Measurements from ENCODE around the gene IL1R1.
A peak's percentile ranks its signal among the peaks of the same experiment; 100 is the strongest.

Gene IL1R1

DNA sequence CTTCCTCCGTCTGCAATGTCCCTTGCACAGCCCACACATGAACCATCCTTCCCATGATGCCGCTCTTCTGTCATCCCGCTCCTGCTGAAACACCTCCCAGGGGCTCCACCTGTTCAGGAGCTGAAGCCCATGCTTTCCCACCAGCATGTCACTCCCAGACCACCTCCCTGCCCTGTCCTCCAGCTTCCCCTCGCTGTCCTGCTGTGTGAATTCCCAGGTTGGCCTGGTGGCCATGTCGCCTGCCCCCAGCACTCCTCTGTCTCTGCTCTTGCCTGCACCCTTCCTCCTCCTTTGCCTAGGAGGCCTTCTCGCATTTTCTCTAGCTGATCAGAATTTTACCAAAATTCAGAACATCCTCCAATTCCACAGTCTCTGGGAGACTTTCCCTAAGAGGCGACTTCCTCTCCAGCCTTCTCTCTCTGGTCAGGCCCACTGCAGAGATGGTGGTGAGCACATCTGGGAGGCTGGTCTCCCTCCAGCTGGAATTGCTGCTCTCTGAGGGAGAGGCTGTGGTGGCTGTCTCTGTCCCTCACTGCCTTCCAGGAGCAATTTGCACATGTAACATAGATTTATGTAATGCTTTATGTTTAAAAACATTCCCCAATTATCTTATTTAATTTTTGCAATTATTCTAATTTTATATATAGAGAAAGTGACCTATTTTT lies 35.4 kb downstream of the IL1R1 start:
- DNase-seq, result no peak

DNA sequence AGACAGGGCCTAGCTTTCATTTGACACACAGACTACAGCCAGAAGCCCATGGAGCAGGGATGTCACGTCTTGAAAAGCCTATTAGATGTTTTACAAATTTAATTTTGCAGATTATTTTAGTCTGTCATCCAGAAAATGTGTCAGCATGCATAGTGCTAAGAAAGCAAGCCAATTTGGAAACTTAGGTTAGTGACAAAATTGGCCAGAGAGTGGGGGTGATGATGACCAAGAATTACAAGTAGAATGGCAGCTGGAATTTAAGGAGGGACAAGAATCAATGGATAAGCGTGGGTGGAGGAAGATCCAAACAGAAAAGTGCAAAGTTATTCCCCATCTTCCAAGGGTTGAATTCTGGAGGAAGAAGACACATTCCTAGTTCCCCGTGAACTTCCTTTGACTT lies 36.5 kb downstream of the IL1R1 start:
- DNase-seq, result no peak

DNA sequence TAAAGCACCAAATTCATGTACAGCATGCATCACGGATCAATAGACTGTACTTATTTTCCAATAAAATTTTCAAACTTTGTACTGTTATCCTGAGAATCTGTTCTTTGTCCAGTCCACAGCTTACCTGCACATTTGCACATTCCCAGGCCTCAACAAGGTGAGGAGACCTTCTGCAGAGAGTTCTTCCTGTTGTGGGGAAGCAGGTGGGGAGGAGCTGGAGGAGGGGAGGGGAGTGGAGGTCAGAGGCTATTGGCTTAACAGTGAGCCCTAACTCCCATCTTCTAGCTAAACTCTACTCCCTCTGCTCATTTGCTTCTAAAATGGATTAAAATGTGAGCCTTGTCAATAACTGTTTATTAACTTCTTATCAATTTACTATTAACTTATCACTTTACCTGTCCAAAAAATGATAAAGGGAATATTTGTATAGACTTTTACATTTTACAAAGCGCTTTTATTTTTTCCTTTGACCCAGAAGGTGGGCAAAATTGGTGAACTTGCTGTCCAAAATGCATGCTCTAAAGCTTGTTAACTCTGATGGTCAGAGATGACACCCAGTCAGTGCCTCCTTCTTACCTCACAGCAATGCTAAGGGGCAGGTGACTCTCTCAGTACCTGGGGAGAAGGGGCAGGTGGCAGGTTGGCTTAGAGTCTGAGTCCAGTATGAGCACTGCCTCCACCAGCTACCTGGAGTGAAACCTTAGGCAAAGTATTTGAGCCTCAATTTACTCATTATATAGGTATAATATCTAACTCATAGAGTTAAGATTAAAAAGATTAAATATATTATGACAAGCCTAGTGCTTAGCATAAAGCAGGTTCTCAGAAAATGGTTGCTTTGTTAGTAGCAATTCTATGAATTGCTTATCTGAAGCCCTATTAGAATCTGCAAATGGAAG lies 37.5 kb downstream of the IL1R1 start:
- DNase-seq, result no peak

GRCh38 chr2:102180687-102180999 lies 38.1 kb downstream of the IL1R1 start:
- no peak for DNase-seq

DNA sequence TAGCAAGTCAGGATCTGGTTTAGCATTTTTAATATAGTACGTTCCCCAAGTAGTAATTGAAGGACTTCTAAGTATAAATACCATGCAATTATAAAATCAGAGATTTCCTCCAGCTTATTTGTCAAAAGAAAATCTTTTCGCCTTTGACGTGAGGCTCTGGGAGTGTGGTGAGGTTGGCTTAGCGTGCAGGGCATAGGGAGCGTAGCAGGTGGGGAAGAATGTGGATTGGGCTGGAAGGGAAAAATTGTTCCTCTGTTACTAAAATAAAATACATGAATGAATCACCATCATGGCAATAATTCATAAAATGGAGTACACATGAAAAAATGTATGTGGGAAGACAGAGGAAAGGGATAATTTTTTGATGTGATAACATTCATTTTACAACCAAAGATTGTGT lies 38.8 kb downstream of the IL1R1 start:
- peak; percentile 16 for DNase-seq

GRCh38 chr2:102181919-102182635 lies 39.5 kb downstream of the IL1R1 start:
- DNase-seq, result no peak

- DNase-seq, result no peak
Observed at GRCh38 chr2:102184018-102184417, 41.5 kb downstream of the IL1R1 start.

GRCh38 chr2:102184568-102184967 lies 42.0 kb downstream of the IL1R1 start:
- DNase-seq, result peak; percentile 57

DNA sequence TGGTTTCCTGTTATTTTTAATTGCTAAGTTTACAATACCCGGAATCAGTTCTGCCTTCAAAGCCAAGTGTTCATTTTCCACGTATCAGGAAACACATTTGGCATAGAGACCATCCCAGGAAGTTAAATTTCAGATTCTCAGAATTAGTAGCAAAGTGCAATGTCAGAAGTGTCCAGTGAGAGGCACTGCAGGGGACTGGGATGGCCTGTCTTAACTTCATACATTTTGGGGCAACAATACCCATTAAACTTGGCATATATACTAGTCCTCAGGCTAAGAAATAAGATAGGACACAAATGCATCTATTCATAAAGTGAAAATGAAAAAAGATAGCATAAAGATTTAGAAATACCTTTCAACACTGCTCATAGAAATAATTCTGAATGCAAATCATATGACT lies 42.8 kb downstream of the IL1R1 start:
- peak; percentile 6 for DNase-seq

DNA sequence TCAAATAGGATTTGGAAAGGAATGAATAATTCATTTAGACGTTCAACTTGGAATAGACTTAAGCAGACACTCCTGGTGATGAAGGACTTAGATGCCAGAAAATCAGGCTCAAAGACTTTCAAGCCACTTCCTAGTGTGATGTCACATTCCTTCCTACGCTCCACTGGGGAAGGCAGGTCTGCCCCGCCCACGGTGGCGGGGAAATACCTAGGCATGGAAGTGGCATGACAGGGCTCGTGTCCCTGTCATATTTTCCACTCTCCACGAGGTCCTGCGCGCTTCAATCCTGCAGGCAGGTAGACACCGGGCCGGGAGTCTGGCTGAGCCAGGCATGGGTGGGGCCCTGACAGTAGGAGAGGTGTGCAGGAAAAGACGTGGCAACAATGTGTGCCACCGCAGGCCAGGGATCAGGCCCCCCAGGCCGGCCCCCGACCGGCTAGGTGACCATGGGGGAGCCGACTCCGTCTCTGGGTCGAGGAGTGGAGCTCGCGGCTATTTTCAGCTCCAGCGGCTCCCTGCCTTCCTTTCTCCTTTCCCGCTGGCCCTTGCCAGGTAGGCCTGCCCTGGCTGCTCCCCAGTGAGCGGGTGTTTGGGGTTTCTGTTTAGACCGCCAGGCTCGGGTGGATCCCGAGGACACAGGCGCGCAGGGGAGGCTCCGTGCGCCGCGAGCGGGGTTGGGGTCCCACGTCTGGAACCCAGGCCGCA lies 44.4 kb downstream of the IL1R1 start, which contains the start of gene IL1RL2:
TSS of gene IL1RL2 (plus strand) at position 233 of the 705 bp plus-strand sequence. CDS start 845 bp downstream, outside the sequence.
- no peak for DNase-seq

GRCh38 chr2:102187496-102188150 lies 45.1 kb downstream of the IL1R1 start:
- peak; percentile 48 for DNase-seq

DNA sequence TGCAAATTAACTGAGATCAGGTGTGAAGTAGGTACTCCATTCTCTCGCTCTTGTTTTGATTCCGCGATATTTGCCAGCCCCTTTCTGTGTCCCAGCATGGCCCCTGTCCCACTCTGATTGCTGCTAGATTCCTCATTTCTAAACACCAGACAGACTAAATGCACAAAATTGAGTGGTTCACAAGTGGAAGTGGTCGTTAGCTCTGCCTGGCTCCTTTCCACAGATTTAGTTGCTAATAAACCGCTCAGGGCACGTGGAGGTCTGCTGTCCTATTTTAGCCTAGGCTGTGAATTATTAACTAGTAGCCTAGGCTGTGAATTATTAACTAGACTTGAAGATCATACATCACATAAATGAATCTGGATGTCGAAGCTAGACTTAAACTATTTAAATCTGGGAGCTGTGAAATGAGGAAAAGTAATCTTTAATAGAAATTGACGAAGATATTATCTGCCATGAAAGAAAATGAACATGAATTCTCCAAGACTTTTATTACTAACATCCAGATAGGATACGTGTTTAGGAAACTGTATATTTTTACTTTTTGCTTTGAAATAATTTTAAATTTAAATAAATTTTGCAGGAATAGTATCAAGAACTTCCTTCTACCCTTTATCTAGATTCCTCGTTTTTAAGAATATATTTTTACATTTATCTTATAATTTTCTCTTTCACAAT lies 48.0 kb downstream of the IL1R1 start:
- no peak for DNase-seq

- no peak for DNase-seq
Observed at GRCh38 chr2:102191501-102191900, 49.0 kb downstream of the IL1R1 start.

DNA sequence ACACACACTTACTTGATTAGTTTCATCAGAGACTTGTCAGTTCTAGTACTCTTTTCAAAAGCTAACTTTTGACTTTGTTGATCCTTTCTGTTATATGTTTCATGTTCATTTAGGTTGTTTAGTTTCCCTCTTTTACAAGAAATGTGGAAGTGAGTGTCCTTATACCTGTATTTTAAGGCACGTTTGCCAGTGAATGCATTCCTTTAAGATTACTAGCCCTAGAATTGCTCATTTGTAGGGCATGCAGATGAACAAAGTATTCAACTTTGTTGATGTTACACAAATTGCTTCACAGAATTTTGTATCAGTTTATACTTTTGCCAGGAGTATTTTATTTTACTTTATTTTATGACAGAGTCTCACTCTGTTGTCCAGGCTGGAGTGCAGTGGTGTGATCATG lies 50.5 kb downstream of the IL1R1 start:
- peak; percentile 21 for DNase-seq

GRCh38 chr2:102194609-102195268 lies 52.2 kb downstream of the IL1R1 start:
- DNase-seq, result no peak

DNA sequence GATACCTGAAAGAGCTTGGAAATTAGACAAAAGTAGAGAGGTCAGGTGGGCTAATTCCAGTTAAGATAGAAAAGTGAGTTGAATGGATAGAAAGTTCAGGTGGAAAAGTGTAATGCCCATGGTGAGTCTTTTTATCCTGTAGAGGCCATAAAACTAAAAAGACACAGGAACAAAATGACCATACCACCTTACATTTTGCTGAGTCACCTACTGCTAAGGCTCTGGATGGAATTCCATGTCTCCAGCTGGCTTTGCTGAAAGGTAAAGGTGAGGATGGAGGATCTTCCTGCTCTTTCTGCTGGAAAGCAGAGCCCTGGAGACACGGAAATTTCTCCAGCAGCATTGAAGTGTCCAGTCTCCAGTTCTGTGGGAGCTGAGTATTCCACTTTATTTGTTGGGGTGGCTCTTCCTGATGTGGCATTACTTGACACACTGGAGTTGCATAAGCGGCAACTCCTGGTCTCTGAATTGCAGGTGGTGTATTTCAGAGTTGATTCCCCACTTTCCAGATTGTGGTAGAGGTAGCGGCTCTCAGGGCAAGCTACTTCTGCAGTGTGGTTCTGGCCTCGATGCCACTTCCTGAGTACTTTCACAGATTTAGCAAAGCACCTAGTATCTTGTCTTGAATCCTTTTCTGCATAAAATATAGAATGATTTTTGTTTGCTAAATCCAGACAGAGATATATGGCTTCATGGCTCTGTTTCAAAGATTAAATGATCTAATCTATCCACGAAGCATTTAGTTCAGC lies 55.0 kb downstream of the IL1R1 start:
- DNase-seq, result no peak

GRCh38 chr2:102200539-102200938 lies 58.0 kb downstream of the IL1R1 start:
- DNase-seq, result no peak

- DNase-seq, result no peak
Observed at GRCh38 chr2:102204638-102205037, 62.1 kb downstream of the IL1R1 start.

- no peak for DNase-seq
Observed at GRCh38 chr2:102206666-102207341, 64.3 kb downstream of the IL1R1 start.

DNA sequence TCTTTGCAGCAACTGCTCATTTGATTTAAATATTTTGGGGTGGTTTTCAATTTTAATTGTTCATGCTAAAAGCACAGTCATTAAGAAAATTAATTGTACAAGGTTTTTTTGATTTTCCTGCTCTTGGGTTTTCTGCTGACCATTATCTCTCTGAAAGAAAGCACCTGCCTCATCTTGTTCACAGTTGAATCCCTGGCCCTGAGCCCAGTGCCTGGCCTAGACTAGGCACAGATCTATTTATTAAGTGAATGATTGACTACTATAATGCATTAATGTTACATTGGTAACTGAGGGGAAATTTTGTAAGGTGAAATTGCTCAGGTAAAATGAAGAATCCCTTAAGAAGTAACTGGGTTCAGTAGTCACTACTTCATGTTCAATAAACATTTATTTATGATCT lies 66.2 kb downstream of the IL1R1 start:
- no peak for DNase-seq
